Measurements from ENCODE around the gene SEZ6L. TPM values are rescaled to one million over a fixed set of nuclear protein-coding genes. Genes with fewer than 3 reads are reported as not detected.

The SEZ6L gene
- total RNA-seq, 1 experiment from 2014 or later: 0.13 TPM

DNA sequence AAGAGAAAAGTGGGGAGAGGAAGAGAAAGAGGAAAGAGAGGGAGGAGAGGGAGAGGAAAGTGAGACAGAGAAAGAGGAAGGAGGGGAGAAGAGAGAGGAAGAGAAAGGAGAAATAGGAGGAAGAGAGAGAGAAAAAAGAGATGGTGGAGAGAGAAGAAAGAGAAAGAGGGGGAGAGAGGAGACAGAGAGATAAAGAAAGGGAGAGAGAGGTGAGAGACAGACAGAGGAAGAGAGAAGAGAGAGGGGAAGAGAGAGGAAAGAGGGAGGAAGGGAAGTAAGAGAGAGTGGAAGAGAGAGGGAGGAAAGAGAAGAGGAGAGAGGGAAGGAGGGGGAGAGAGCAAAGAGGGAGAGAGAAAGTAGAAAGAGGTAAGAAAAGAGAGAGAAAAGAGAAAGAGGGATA, 9.4 kb upstream of the SEZ6L start:
- Histone ChIP-seq H3K4me1 (ENCODE audit: insufficient read depth, low read length) (no peaks in the 10 kb centered on the region), H4K8ac (replicated peaks; ENCODE audit: insufficient read length, low read depth, low read length) (no peak overlapping the region), H3K79me1 (ENCODE audit: insufficient read depth, low read depth, low read length, poor library complexity, severe bottlenecking) (no peaks in the 10 kb centered on the region), H3K23me2 (ENCODE audit: insufficient read length, low read depth, low read length, poor library complexity, severe bottlenecking) (no peaks in the 10 kb centered on the region), H3K9ac (ENCODE audit: extremely low read depth, insufficient read length, low read length) (no peak overlapping the region), H3K56ac (ENCODE audit: insufficient read length, low read depth, low read length) (no peak overlapping the region), H3K4ac (ENCODE audit: low read depth, low read length) (no peak overlapping the region), H2AK5ac (ENCODE audit: insufficient read length, low read length) (no peak overlapping the region), H2BK120ac (ENCODE audit: low read depth, low read length, poor library complexity, severe bottlenecking) (no peak overlapping the region), H2BK15ac (ENCODE audit: low read depth, low read length) (no peak overlapping the region), H3K79me2 (ENCODE audit: insufficient read depth, low read length) (no peaks in the 10 kb centered on the region), H3K4me2 (ENCODE audit: insufficient read depth, insufficient read length, low read length) (no peak overlapping the region), H4K5ac (ENCODE audit: insufficient read length, low read depth, low read length) (no peak overlapping the region), H2BK20ac (ENCODE audit: low read depth, low read length, poor library complexity, severe bottlenecking) (no peak overlapping the region), H2AFZ (ENCODE audit: low read length) (no peak overlapping the region), H3K23ac (ENCODE audit: insufficient read length, low read depth, low read length) (no peak overlapping the region), H2BK12ac (ENCODE audit: insufficient read length, low read depth, low read length) (no peak overlapping the region), H3K9me3 (ENCODE audit: control insufficient read depth, low read depth, low read length) (no peaks in the 10 kb centered on the region), H2BK5ac (ENCODE audit: insufficient read length, low read length) (no peak overlapping the region), H3T11ph (ENCODE audit: low read length) (no peak overlapping the region), H3K27ac (ENCODE audit: insufficient read length, low read depth, low read length) (no peak overlapping the region), H4K20me1 (ENCODE audit: control insufficient read depth, insufficient read depth, insufficient read length) (no peaks in the 10 kb centered on the region), H3K14ac (ENCODE audit: insufficient read depth, low read length) (no peak overlapping the region), H4K91ac (ENCODE audit: insufficient read length, low read depth, low read length) (no peak overlapping the region), H3K18ac (ENCODE audit: insufficient read length, low read depth, low read length) (no peak overlapping the region), H3K27me3 (ENCODE audit: insufficient read depth, low read length) (no peaks in the 10 kb centered on the region; the same call in 1 of the 2 replicates)
- peaks cover 5 to 6% of the 10 kb centered on the region in 2 experiments for H3K4me1 Mint-ChIP-seq
- no peak overlapping the region for H3K27ac Mint-ChIP-seq
- no peak overlapping the region for H3K4me3 Mint-ChIP-seq
- H3K27me3 Mint-ChIP-seq (ENCODE audit: low read depth): peaks cover 66% of the 10 kb centered on the region
- TF ChIP-seq, protein P1, sequence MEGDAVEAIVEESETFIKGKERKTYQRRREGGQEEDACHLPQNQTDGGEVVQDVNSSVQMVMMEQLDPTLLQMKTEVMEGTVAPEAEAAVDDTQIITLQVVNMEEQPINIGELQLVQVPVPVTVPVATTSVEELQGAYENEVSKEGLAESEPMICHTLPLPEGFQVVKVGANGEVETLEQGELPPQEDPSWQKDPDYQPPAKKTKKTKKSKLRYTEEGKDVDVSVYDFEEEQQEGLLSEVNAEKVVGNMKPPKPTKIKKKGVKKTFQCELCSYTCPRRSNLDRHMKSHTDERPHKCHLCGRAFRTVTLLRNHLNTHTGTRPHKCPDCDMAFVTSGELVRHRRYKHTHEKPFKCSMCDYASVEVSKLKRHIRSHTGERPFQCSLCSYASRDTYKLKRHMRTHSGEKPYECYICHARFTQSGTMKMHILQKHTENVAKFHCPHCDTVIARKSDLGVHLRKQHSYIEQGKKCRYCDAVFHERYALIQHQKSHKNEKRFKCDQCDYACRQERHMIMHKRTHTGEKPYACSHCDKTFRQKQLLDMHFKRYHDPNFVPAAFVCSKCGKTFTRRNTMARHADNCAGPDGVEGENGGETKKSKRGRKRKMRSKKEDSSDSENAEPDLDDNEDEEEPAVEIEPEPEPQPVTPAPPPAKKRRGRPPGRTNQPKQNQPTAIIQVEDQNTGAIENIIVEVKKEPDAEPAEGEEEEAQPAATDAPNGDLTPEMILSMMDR (conservative IDR thresholded peaks at IDR 0.05): no peak
- H3K36me3 Mint-ChIP-seq (ENCODE audit: insufficient read depth in 1 of 3, low read depth in 3 of 3): no peaks in the 10 kb centered on the region
- DNase-seq: no peak
- no peaks in the 10 kb centered on the region; a peak in 1 of 5 replicates for H3K9me3 Mint-ChIP-seq
